VCaP (cell line): Measurements from ENCODE around the gene CROT.

Experiments used
- H3K27ac ChIP-seq: fragments of 450-650 bp; 2 replicates; pipeline ENCODE4 v1.5.1; 2017
- CTCF ChIP-seq: fragments of 450-650 bp; conservative IDR thresholded peaks from 2 replicates; pipeline ENCODE4 v1.5.1; 2017; ENCODE audit warnings: mild to moderate bottlenecking, moderate library complexity

Gene CROT

GRCh38 chr7:87363342-87363741, 17.9 kb downstream of the CROT start:
- H3K27ac ChIP-seq, result no peak overlapping the region
- TF ChIP-seq CTCF, result no peak

- TF ChIP-seq CTCF, result no peak
- H3K27ac ChIP-seq, result no peak overlapping the region
Observed at GRCh38 chr7:87364246-87364645, 18.8 kb downstream of the CROT start.

- no peak for TF ChIP-seq CTCF
Observed at GRCh38 chr7:87369216-87369615, 23.8 kb downstream of the CROT start.

GRCh38 chr7:87370660-87371180, 25.3 kb downstream of the CROT start:
- no peak for TF ChIP-seq CTCF
- no peak overlapping the region for H3K27ac ChIP-seq

More at GRCh38 chr7:87369216-87369615, 23.8 kb downstream of the CROT start:
- no peak overlapping the region for H3K27ac ChIP-seq

GRCh38 chr7:87375662-87376435, 30.4 kb downstream of the CROT start:
- peak overlapping the region; percentile 48 for H3K27ac ChIP-seq
- no peak for TF ChIP-seq CTCF

GRCh38 chr7:87380905-87381304, 35.4 kb downstream of the CROT start:
- no peak overlapping the region for H3K27ac ChIP-seq
- no peak for TF ChIP-seq CTCF

GRCh38 chr7:87391020-87391701, 45.7 kb downstream of the CROT start:
- H3K27ac ChIP-seq, result no peak overlapping the region
- no peak for TF ChIP-seq CTCF
